GM15510 (cell line): ENCODE data around the gene TMEM120A.

ENCODE experiments used
- POLR2A ChIP-seq: IDR thresholded peaks from 3 replicates; pipeline ENCODE4 v1.6.1; 2011; ENCODE audit warnings: borderline replicate concordance; ENCODE audit not compliant: insufficient read length; ENCODE audit errors: extremely low read depth

Gene TMEM120A

DNA sequence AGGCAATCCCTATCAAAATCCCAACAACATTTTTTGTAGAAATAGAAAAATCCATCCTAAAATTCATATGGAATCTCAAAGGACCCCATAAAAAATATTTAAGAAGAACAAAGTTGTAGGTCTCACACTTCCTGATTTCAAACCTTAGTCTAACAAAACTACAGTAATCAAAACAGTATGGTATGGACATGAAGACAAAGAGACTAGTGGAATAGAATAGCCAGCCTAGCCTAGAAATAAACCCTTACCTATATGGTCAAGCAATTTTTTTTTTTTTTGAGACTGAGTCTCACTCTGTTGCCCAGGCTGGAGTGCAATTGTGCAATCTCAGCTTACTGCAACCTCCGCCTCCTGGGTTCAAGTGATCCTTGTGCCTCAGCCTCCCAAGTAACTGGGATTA lies 3.6 kb upstream of the TMEM120A start:
- TF ChIP-seq POLR2A = no peak

DNA sequence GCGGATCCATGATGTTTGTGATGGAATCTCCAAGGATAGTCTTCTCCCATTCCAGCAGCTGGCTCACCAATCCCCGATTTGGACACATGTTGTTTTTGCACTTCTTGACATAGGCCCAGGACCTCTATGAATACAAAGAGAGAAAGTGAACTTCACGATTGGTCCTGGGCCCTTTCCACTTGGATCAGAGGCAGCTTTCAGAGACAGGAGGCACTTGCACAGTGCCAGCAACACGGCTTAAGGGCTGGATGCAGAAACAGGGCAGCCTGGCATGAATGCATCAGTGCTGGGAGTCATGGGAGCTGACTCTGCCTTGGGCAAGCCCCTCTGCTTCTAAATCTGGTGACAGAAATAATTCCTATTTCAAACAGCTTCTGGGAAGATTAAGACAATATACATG lies 2.1 kb upstream of the TMEM120A start:
- no peak for TF ChIP-seq POLR2A

GRCh38 chr7:75995996-75996395 lies 1.6 kb upstream of the TMEM120A start:
- no peak for TF ChIP-seq POLR2A

GRCh38 chr7:75995052-75995471 lies 667 bp upstream of the TMEM120A start:
- TF ChIP-seq POLR2A = no peak

DNA sequence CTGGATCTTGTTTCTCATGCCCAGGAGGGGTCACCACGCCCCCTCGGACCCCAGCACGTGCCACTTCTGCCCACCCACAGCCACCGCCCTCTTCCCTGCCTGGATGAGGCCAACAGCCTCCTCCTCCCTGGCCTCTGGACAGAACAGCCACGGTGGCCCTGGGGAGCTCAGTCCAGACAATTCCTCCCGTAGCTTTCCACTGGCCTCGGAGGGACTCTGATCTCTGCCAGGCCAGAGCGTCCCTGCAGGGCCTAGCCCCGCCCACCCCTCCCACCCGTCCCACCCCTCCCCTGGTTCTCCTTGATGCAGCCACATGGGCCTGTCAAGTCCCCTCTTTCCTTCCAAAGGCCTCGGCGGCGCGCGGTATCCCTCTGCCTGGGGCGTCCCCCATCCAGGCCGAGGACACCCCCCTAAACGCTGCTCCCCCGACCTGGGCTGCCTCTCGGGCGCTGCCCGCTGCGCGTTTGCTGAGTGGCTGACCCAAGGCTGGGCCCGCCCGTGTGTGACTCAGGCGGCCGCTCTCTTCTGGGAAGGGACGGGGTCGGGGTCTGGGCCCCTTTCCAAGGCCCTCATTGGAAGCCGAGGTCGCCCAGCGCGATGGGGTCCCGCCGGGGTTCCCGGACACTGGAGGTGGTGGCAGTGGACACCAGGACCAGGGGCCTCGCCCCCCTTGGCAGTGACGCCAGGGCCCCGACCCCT lies 557 bp downstream of the TMEM120A start:
- no peak for TF ChIP-seq POLR2A

- TF ChIP-seq POLR2A = no peak
These were observed 2.2 kb downstream of the TMEM120A start for GRCh38 chr7:75992083-75992755.

- no peak for TF ChIP-seq POLR2A
These were observed 2.8 kb downstream of the TMEM120A start for GRCh38 chr7:75991531-75992082.

GRCh38 chr7:75989500-75990388 lies 4.7 kb downstream of the TMEM120A start:
- no peak for TF ChIP-seq POLR2A

DNA sequence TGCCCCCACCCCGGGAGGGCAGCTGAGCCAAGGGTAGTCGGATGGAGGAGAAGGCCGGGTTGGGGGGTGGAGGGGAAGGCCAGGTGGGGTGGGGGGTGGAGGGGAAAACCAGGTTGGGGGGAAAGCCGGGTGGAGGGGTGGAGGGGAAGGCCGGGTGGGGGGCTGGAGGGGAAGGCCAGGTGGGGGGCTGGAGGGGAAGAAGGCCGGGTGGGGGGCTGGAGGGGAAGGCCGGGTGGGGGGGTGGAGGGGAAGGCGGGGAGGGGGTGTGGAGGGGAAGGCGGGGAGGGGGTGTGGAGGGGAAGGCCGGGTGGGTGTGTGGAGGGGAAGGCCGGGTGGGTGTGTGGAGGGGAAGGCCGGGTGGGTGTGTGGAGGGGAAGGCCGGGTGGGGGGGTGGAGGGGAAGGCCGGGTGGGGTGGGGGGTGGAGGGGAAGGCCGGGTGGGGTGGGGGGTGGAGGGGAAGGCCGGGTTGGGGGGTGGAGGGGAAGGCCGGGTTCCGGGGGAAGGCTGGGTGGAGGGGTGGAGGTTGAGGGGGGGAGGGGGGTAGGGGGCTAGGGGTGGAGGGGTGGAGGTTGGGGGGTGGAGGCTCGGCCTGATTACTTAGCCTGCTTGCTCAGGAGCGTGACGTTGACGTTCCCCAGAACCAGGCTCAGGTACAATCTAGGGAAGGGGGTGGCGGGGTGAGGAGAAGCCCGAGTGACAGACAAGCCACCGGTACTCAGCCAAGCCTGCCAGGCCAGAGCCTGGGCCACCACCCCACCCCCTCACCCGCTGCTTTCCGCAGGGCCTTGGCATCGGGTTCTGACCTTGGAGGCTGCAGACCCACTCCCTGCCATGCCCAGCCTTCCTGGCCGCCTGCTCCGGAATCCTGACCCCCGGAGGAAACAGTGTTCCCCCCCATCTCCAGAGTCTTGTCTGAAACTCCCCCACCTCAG lies 5.6 kb downstream of the TMEM120A start:
- no peak for TF ChIP-seq POLR2A

- no peak for TF ChIP-seq POLR2A
These were observed 6.4 kb downstream of the TMEM120A start for GRCh38 chr7:75987805-75988567.

GRCh38 chr7:75987026-75987804 lies 7.2 kb downstream of the TMEM120A start:
- TF ChIP-seq POLR2A = no peak

GRCh38 chr7:75986147-75986781 lies 8.1 kb downstream of the TMEM120A start:
- TF ChIP-seq POLR2A = no peak
